Prostate gland (tissue), 2 donors: ENCODE results near the gene REEP3.

ENCODE experiments used
- POLR2A ChIP-seq: fragments of 450-650 bp; IDR thresholded peaks from one replicate; pipeline ENCODE4 v1.6.1; 2016; ENCODE audit warnings: antibody characterized with exemption, mild to moderate bottlenecking
- TF ChIP-seq, protein P1 (sequence below), 4 experiments: fragments of 200-600 bp in 2 of 4; fragments of 450-650 bp in 2 of 4; sonication (generic) in 2 of 4; IDR thresholded peaks; 1 replicate in 3 of 4; 2 replicates in 1 of 4; pipeline ENCODE4 v1.5.1; 2016 to 2019; ENCODE audit warnings: antibody characterized with exemption in 4 of 4, mild to moderate bottlenecking in 2 of 4, moderate library complexity in 2 of 4

- TF ChIP-seq, protein P1, sequence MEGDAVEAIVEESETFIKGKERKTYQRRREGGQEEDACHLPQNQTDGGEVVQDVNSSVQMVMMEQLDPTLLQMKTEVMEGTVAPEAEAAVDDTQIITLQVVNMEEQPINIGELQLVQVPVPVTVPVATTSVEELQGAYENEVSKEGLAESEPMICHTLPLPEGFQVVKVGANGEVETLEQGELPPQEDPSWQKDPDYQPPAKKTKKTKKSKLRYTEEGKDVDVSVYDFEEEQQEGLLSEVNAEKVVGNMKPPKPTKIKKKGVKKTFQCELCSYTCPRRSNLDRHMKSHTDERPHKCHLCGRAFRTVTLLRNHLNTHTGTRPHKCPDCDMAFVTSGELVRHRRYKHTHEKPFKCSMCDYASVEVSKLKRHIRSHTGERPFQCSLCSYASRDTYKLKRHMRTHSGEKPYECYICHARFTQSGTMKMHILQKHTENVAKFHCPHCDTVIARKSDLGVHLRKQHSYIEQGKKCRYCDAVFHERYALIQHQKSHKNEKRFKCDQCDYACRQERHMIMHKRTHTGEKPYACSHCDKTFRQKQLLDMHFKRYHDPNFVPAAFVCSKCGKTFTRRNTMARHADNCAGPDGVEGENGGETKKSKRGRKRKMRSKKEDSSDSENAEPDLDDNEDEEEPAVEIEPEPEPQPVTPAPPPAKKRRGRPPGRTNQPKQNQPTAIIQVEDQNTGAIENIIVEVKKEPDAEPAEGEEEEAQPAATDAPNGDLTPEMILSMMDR (IDR thresholded peaks at IDR 0.05): no peak
- TF ChIP-seq POLR2A: no peak
Measured at GRCh38 chr10:63489838-63490237, 31.4 kb upstream of the REEP3 start.
